ENCODE results near the gene SEC11A.

The SEC11A gene

DNA sequence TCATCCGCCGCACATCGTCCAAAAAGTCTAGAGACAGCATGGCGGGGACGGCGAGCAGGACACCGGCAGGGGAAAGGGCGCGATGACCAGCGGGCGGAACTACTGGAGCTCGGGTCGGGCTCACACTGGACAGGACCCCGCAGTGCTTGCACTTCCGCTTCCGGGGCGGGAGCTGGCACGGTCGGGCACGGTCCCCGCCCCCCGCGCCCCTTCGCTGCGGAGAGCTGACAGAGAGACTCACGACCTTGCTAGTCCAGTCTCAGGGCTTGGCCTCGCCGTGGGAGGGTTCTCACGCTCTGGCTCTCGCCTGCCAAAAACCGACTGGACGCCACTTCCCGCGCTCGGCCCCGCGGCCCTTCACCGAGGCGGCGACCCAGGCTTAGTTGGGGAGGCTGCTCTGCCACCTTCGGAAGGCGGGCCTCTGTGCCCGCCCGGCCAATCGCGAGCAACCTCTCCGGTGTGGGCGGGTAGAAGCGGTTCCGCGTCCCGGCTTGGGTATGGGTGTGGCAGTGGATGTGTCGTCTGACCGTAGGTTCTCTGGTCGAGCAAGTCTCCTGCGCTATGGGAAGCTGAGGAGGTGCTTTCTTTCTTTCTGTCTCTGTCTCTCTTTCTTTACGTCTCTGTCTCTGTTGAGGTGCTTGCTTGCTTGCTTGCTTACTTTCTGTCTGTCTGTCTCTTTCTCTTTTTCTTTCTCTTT is at the start of gene SEC11A:
Gene SEC11A, minus strand, starts transcription at position 104 of the 697 bp plus-strand sequence. Its CDS starts 64 bp downstream, at position 40.
- peak within 1 kb of the TSS; percentile 82 for H3K27ac ChIP-seq
- peak; percentile 19 for TF ChIP-seq ZFX (IDR thresholded peaks at IDR 0.05)
- TF ChIP-seq, protein P1, sequence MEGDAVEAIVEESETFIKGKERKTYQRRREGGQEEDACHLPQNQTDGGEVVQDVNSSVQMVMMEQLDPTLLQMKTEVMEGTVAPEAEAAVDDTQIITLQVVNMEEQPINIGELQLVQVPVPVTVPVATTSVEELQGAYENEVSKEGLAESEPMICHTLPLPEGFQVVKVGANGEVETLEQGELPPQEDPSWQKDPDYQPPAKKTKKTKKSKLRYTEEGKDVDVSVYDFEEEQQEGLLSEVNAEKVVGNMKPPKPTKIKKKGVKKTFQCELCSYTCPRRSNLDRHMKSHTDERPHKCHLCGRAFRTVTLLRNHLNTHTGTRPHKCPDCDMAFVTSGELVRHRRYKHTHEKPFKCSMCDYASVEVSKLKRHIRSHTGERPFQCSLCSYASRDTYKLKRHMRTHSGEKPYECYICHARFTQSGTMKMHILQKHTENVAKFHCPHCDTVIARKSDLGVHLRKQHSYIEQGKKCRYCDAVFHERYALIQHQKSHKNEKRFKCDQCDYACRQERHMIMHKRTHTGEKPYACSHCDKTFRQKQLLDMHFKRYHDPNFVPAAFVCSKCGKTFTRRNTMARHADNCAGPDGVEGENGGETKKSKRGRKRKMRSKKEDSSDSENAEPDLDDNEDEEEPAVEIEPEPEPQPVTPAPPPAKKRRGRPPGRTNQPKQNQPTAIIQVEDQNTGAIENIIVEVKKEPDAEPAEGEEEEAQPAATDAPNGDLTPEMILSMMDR (conservative IDR thresholded peaks at IDR 0.05) = no peak

DNA sequence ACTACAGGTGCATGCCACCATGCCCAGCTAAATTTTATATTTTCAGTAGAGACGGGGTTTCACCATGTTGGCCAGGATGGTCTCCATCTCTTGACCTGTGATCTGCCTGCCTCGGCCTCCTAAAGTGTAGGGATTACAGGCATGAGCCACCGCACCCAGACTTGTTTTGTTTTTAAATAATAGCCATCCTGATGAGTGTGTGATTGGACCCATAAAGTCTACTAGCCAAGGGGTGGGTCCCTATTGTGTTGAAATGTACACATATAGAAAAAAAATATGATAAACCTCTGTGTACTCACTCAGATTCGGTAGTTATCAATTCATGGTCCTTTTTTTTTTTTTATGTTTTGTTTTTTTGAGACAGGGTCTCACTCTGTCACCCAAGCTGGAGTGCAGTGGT is 49.7 kb upstream of the SEC11A start:
- no peak overlapping the region for H3K27ac ChIP-seq
- no peak for TF ChIP-seq ZFX (IDR thresholded peaks at IDR 0.05)
- TF ChIP-seq, protein P1 (conservative IDR thresholded peaks at IDR 0.05) = no peak

GRCh38 chr15:84764989-84765388 is 49.0 kb upstream of the SEC11A start:
- H3K27ac ChIP-seq = no peak overlapping the region
- no peak for TF ChIP-seq ZFX (IDR thresholded peaks at IDR 0.05)
- TF ChIP-seq, protein P1 (conservative IDR thresholded peaks at IDR 0.05) = no peak

DNA sequence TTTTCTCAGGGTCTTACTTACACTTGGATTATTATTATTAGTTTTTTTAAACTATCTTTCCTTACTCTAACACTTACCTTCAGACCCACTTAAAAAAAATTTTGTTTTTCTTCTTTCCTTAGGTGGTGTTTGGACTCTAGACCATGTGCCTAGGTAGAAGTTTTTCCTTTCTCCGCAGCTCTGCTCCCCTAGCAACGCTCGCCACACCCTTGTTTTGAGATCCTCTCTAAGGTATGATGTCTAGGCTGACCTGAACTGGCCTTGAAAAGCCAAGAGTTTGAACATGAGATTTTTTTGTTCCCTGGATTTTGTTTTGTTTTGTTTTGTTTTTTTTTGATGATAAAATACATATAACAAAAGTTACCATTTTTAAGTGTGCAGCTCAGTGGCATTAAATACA is 48.6 kb upstream of the SEC11A start:
- TF ChIP-seq, protein P1 (conservative IDR thresholded peaks at IDR 0.05) = no peak
- no peak for TF ChIP-seq ZFX (IDR thresholded peaks at IDR 0.05)
- no peak overlapping the region for H3K27ac ChIP-seq

- no peak overlapping the region for H3K27ac ChIP-seq
- no peak for TF ChIP-seq ZFX (IDR thresholded peaks at IDR 0.05)
These were observed 47.1 kb upstream of the SEC11A start for GRCh38 chr15:84762840-84763572.

GRCh38 chr15:84761607-84762131 is 45.7 kb upstream of the SEC11A start:
- H3K27ac ChIP-seq = no peak overlapping the region
- TF ChIP-seq, protein P1 (conservative IDR thresholded peaks at IDR 0.05) = no peak
- TF ChIP-seq ZFX (IDR thresholded peaks at IDR 0.05) = no peak

DNA sequence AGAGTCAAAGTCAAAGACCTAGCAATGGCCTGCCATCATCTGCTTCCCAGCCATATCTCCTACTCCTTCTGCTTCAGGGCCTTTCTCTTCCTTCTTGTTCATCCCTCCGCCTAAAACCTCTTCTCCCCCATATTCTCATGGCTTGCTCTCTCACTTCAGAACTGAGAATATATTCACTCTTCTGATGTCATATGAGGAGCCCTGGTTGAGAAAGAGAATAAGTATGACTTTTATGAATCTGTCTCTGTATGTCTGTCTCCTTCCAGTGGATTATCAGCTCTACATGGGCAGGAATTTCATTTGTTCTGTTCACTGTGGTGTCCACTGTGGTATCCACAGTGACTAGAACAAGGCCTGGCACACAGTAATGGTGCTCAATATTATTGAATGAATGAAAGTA is 44.3 kb upstream of the SEC11A start:
- TF ChIP-seq, protein P1 (conservative IDR thresholded peaks at IDR 0.05) = no peak
- no peak for TF ChIP-seq ZFX (IDR thresholded peaks at IDR 0.05)
- no peak overlapping the region for H3K27ac ChIP-seq

Measured in C4-2B (cell line).